H1 (cell line): ENCODE results near the gene GNG13. TPM values are rescaled to one million over a fixed set of nuclear protein-coding genes. Genes with fewer than 3 reads are reported as not detected.

Experiments
- CTCF ChIA-PET: fragments of 300-600 bp; sonication (Branson Sonifier 250); formaldehyde crosslinking; loops from one replicate; lab custom pipeline; 2021; ENCODE audit not compliant: partially characterized antibody; lab: Charles Lee
- POLR2A ChIA-PET: fragments of 300-600 bp; sonication (Branson Sonifier 250); formaldehyde crosslinking; loops from one replicate; lab custom pipeline; 2021; ENCODE audit warnings: inconsistent platforms; ENCODE audit not compliant: partially characterized antibody; lab: Charles Lee
- DNase-seq, 2 experiments: peaks; one replicate each; pipeline versions ENCODE4 v3.0.0 to v3.0.0-alpha.2; 2010 to 2022; ENCODE audit warnings: low spot score in 2 of 2, low read depth in 1 of 2, mixed read lengths in 1 of 2
- FAIRE-seq: peaks from 2 replicates; lab custom pipeline; 2011; peaks lifted over from hg19 to GRCh38; lab: Jason Lieb, UNC
- H2AFZ ChIP-seq: 2 replicates; pipeline ENCODE4 v1.8.1; 2012; ENCODE audit warnings: low read length, inconsistent platforms
- H2AK5ac ChIP-seq: 2 replicates; pipeline ENCODE4 v1.6.1; 2013; ENCODE audit warnings: low read depth, low read length
- H2BK120ac ChIP-seq: replicated peaks from 2 replicates; pipeline ENCODE3; 2013; ENCODE audit warnings: low read depth, low read length, inconsistent platforms
- H2BK12ac ChIP-seq: 2 replicates; pipeline ENCODE4 v1.6.1; 2013; ENCODE audit warnings: low read depth, low read length
- H2BK15ac ChIP-seq: 2 replicates; pipeline ENCODE4 v1.6.1; 2013; ENCODE audit warnings: low read length
- H2BK20ac ChIP-seq: 2 replicates; pipeline ENCODE4 v1.6.1; 2013; ENCODE audit warnings: low read length
- H2BK5ac ChIP-seq: 2 replicates; pipeline ENCODE4 v1.6.1; 2013; ENCODE audit warnings: low read depth, low read length
- H3K14ac ChIP-seq: 2 replicates; pipeline ENCODE4 v1.6.1; 2013; ENCODE audit warnings: inconsistent platforms; ENCODE audit not compliant: insufficient read length
- H3K18ac ChIP-seq: 2 replicates; pipeline ENCODE4 v1.6.1; 2013; ENCODE audit warnings: low read length; ENCODE audit errors: extremely low read depth
- H3K23ac ChIP-seq: 2 replicates; pipeline ENCODE4 v1.6.1; 2013; ENCODE audit warnings: inconsistent platforms; ENCODE audit not compliant: insufficient read length
- H3K23me2 ChIP-seq: 2 replicates; pipeline ENCODE4 v1.6.1; 2013; ENCODE audit warnings: low read depth, low read length
- H3K27ac ChIP-seq: 2 replicates; pipeline ENCODE4 v1.6.1; 2011; ENCODE audit warnings: low read depth, low read length, inconsistent platforms
- H3K27me3 ChIP-seq, 4 experiments: replicated peaks in 1 of 4; 1 replicate in 1 of 4; 2 replicates in 3 of 4; pipeline versions ENCODE4 v1.6.1 to v1.8.1; 2011 to 2013; ENCODE audit warnings: low read length in 3 of 4, mild to moderate bottlenecking in 3 of 4, inconsistent platforms in 2 of 4, mixed read lengths in 2 of 4, moderate library complexity in 1 of 4; ENCODE audit not compliant: control insufficient read depth in 3 of 4, insufficient read depth in 3 of 4; ENCODE audit errors: extremely low read depth in 1 of 4
- H3K36me3 ChIP-seq, 4 experiments: 2 replicates each; pipeline versions ENCODE4 v1.6.1 to v1.8.1; 2011 to 2013; ENCODE audit warnings: mild to moderate bottlenecking in 4 of 4, low read length in 3 of 4, moderate library complexity in 2 of 4, control low read depth in 1 of 4, inconsistent platforms in 1 of 4; ENCODE audit not compliant: insufficient read depth in 4 of 4, control insufficient read depth in 2 of 4
- H3K4ac ChIP-seq: replicated peaks from 2 replicates; pipeline ENCODE3; 2013; ENCODE audit warnings: low read length, low read depth, mixed read lengths, inconsistent platforms; ENCODE audit not compliant: insufficient read length
- H3K4me1 ChIP-seq, 4 experiments: replicated peaks in 1 of 4; 1 replicate in 1 of 4; 2 replicates in 3 of 4; pipeline versions ENCODE4 v1.6.1 to v1.8.1; 2011 to 2013; ENCODE audit warnings: low read length in 3 of 4, inconsistent platforms in 2 of 4, mixed read lengths in 1 of 4; ENCODE audit not compliant: insufficient read depth in 4 of 4, control insufficient read depth in 3 of 4
- H3K4me2 ChIP-seq, 2 experiments: 2 replicates each; pipeline versions ENCODE4 v1.6.1 to v1.8.1; 2011 to 2013; ENCODE audit warnings: low read depth in 2 of 2, low read length in 2 of 2, control low read depth in 1 of 2, inconsistent platforms in 1 of 2, mild to moderate bottlenecking in 1 of 2; ENCODE audit not compliant: insufficient read depth in 1 of 2
- H3K4me3 ChIP-seq, 4 experiments: fragments of 200-600, 300-600 bp in 1 of 4; sonication (generic), shearing (Covaris generic), sonication (Bioruptor Twin) in 1 of 4; 2 replicates each; pipeline versions ENCODE4 v1.5.1 to v1.8.1; 2011 to 2016; ENCODE audit warnings: low read length in 4 of 4, low read depth in 3 of 4, control low read depth in 2 of 4, inconsistent platforms in 2 of 4, mild to moderate bottlenecking in 2 of 4, mixed read lengths in 1 of 4, moderate library complexity in 1 of 4; ENCODE audit not compliant: insufficient read depth in 2 of 4; ENCODE audit errors: extremely low read depth in 1 of 4
- H3K56ac ChIP-seq: replicated peaks from 2 replicates; pipeline ENCODE3; 2013; ENCODE audit warnings: low read depth, mild to moderate bottlenecking, mixed read lengths, low read length, inconsistent platforms; ENCODE audit not compliant: insufficient read length
- H3K79me1 ChIP-seq: 2 replicates; pipeline ENCODE4 v1.6.1; 2013; ENCODE audit warnings: low read depth, low read length, control low read depth
- H3K79me2 ChIP-seq, 2 experiments: 2 replicates each; pipeline versions ENCODE4 v1.6.1 to v1.8.1; 2012 to 2013; ENCODE audit warnings: low read length in 2 of 2, mild to moderate bottlenecking in 2 of 2, inconsistent platforms in 1 of 2; ENCODE audit not compliant: insufficient read depth in 2 of 2, control insufficient read depth in 1 of 2
- H3K9ac ChIP-seq, 4 experiments: replicated peaks in 1 of 4; 1 replicate in 1 of 4; 2 replicates in 3 of 4; pipeline versions ENCODE4 v1.6.1 to v1.8.1; 2011 to 2013; ENCODE audit warnings: low read depth in 3 of 4, low read length in 3 of 4, control low read depth in 2 of 4, mild to moderate bottlenecking in 2 of 4, moderate library complexity in 2 of 4, inconsistent platforms in 1 of 4; ENCODE audit errors: extremely low read depth in 1 of 4
- H3K9me3 ChIP-seq, 2 experiments: 2 replicates each; pipeline versions ENCODE4 v1.6.1 to v1.8.1; 2012 to 2013; ENCODE audit warnings: mild to moderate bottlenecking in 2 of 2, moderate library complexity in 2 of 2, control low read depth in 1 of 2, inconsistent platforms in 1 of 2, low read depth in 1 of 2, low read length in 1 of 2, mixed read lengths in 1 of 2; ENCODE audit not compliant: insufficient read depth in 2 of 2
- H4K20me1 ChIP-seq, 2 experiments: replicated peaks in 1 of 2; 2 replicates each; pipeline versions ENCODE3 to v1.8.1; 2011 to 2013; ENCODE audit warnings: inconsistent platforms in 2 of 2, low read length in 2 of 2, mild to moderate bottlenecking in 1 of 2; ENCODE audit not compliant: insufficient read depth in 2 of 2, control insufficient read depth in 1 of 2
- H4K5ac ChIP-seq: 2 replicates; pipeline ENCODE4 v1.6.1; 2013; ENCODE audit warnings: low read length, low read depth, mixed read lengths, inconsistent platforms; ENCODE audit not compliant: insufficient read length
- H4K8ac ChIP-seq: 2 replicates; pipeline ENCODE4 v1.8.0; 2013; ENCODE audit warnings: mild to moderate bottlenecking, moderate library complexity, low read length, inconsistent platforms; ENCODE audit not compliant: insufficient read depth; ENCODE audit errors: extremely low read depth
- H4K91ac ChIP-seq: replicated peaks from 2 replicates; pipeline ENCODE3; 2013; ENCODE audit warnings: low read length, mixed read lengths, inconsistent platforms; ENCODE audit not compliant: insufficient read length
- CBX5 ChIP-seq: fragments of 300-800, 300-1000 bp; sonication (generic); IDR thresholded peaks from 2 replicates; pipeline ENCODE4 v1.7.1; 2016; ENCODE audit warnings: antibody characterized with exemption, low read length, low read depth
- CHD2 ChIP-seq: IDR thresholded peaks from 2 replicates; pipeline ENCODE4 v1.6.1; 2012; ENCODE audit warnings: low read length, improper control_type of control experiment
- EP300 ChIP-seq, 2 experiments: IDR thresholded peaks; 1 replicate in 1 of 2; 2 replicates in 1 of 2; pipeline ENCODE4 v1.6.1; 2011 to 2012; ENCODE audit warnings: low read depth in 2 of 2, low read length in 2 of 2, mild to moderate bottlenecking in 2 of 2, borderline replicate concordance in 1 of 2, inconsistent platforms in 1 of 2, moderate library complexity in 1 of 2
- FOSL1 ChIP-seq: IDR thresholded peaks from 2 replicates; pipeline ENCODE4 v1.6.1; 2011; ENCODE audit warnings: mild to moderate bottlenecking, low read depth, low read length, moderate library complexity; ENCODE audit not compliant: insufficient read depth
- KDM4A ChIP-seq: IDR thresholded peaks from one replicate; pipeline ENCODE4 v1.7.1; 2012; ENCODE audit warnings: low read depth, mild to moderate bottlenecking, moderate library complexity, low read length, inconsistent platforms; ENCODE audit not compliant: severe bottlenecking
- MAFK ChIP-seq: IDR thresholded peaks from 2 replicates; pipeline ENCODE4 v1.6.1; 2012; ENCODE audit warnings: low read depth, mild to moderate bottlenecking, improper control_type of control experiment, low read length
- RBBP5 ChIP-seq: IDR thresholded peaks from 2 replicates; pipeline ENCODE4 v1.7.1; 2012; ENCODE audit warnings: low read depth, mild to moderate bottlenecking, inconsistent platforms, low read length, moderate library complexity, borderline replicate concordance
- SP2 ChIP-seq: IDR thresholded peaks from 2 replicates; pipeline ENCODE4 v1.6.1; 2012; ENCODE audit warnings: mild to moderate bottlenecking, low read length, inconsistent platforms
- TAF1 ChIP-seq: IDR thresholded peaks from 2 replicates; pipeline ENCODE4 v1.6.1; 2011; ENCODE audit warnings: mild to moderate bottlenecking, low read depth, low read length
- WGBS, 2 experiments: shearing (Covaris generic) in 1 of 2; methylation state at CpG; one replicate each; pipeline versions ENCODE4 v1.1.6 to v1.1.7; 2013 to 2015; ENCODE audit warnings: low lambda C conversion rate in 2 of 2, mixed read lengths in 2 of 2, inconsistent platforms in 1 of 2, low coverage in 1 of 2, missing lambda C conversion rate in 1 of 2; ENCODE audit not compliant: insufficient replicate concordance in 2 of 2, insufficient coverage in 1 of 2, insufficient read length in 1 of 2; ENCODE audit errors: extremely low coverage in 1 of 2, missing lambda C conversion rate in 1 of 2; 5-methylcytosine and 5-hydroxymethylcytosine counted together
- polyA plus RNA-seq, 7 experiments: library from polyadenylated mRNA; depleted of rRNA in 3 of 7; stranded (reverse) in 5 of 7; unstranded in 2 of 7; fragments of >200 nt in 5 of 7; fragments of 200-250 nt in 2 of 7; gene quantifications; 1 replicate in 5 of 7; 2 replicates in 1 of 7; 4 replicates in 1 of 7; pipeline versions ENCODE4 v1.2.1 to v1.2.3, GENCODE V29; 2011 to 2013; ENCODE audit warnings: missing spikeins in 2 of 7, mixed read lengths in 2 of 7
- total RNA-seq: library from RNA; stranded (reverse); fragmentation: NEBNext Ultra II Directional; extraction: Animal tissue kit (Norgen Biotek cat#: 25700); gene quantifications from 2 replicates; pipeline ENCODE4 v1.2.1, GENCODE V29; 2021
- TF ChIP-seq, protein P1 (sequence below): IDR thresholded peaks from 2 replicates; pipeline ENCODE4 v1.6.1; 2011; ENCODE audit warnings: low read length, improper control_type of control experiment

Gene GNG13
- total and polyA plus RNA-seq, 2 of the 8 experiments (the other 6 are each of a cell fraction or from before 2014, with no cell fraction given): not detected

DNA sequence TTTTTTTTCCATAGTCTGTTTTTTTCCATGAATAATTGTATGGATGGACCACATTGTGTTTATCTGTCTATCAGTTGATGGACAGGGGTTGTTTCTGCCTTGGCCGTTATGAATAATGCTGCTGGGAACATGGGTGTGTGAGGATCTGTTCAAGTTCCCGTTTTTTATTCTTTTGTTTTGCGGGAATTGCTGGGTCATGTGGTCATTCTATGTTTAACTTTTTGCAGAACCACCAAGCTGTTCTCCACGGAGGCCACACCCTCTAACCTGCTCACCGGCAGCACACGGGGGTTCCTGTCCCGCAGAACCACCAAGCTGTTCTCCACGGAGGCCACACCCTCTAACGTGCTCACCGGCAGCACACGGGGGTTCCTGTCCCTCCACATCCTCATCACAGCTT, 45.9 kb downstream of the GNG13 start:
- no peak overlapping the region for H3K23ac ChIP-seq
- H3K79me1 ChIP-seq: no peaks in the 10 kb centered on the region
- DNase-seq: no peak
- H3K4me3 ChIP-seq: no peak overlapping the region
- no peak overlapping the region for H3K56ac ChIP-seq
- no peak overlapping the region for H3K27ac ChIP-seq
- no peaks in the 10 kb centered on the region for H3K79me2 ChIP-seq
- H3K18ac ChIP-seq: no peak overlapping the region
- no peak overlapping the region for H2AK5ac ChIP-seq
- H3K4ac ChIP-seq: no peak overlapping the region
- WGBS, 2 experiments: 86% methylated on average over 11 of the region's 11 CpGs; no CpG with 5 or more reads in 1 of the 2 experiments
- H3K9me3 ChIP-seq: 0 out of 4 replicates have a peak, but pooled peaks cover 0 to 3% of the 10 kb centered on the region in 2 experiments
- no peaks in the 10 kb centered on the region for H3K36me3 ChIP-seq
- H3K23me2 ChIP-seq: no peaks in the 10 kb centered on the region
- H2BK12ac ChIP-seq: no peak overlapping the region
- H2BK15ac ChIP-seq: no peak overlapping the region
- H4K5ac ChIP-seq: no peak overlapping the region
- H4K8ac ChIP-seq: no peak overlapping the region
- H4K91ac ChIP-seq: no peak overlapping the region
- no peaks in the 10 kb centered on the region for H3K27me3 ChIP-seq
- no peak overlapping the region for H3K4me2 ChIP-seq
- no peaks in the 10 kb centered on the region for H4K20me1 ChIP-seq
- H2BK5ac ChIP-seq: no peak overlapping the region
- CTCF ChIA-PET: interaction anchor here (0.6 to 9.2 kb wide), 6 partner anchors 10 to 42 kb away, joined by 3 to 88 read pairs (median 8); partner anchors contain the start of gene CIAO3
- no peak overlapping the region for H3K9ac ChIP-seq
- peaks cover 3 to 12% (median 5%) of the 10 kb centered on the region in 4 experiments; a peak in 5 of 7 replicates for H3K4me1 ChIP-seq
- no peak overlapping the region for H2BK20ac ChIP-seq
- H2AFZ ChIP-seq: no peak overlapping the region
- TF ChIP-seq RBBP5 (no peak), CHD2 (no peak), MAFK (no peak), KDM4A (no peak), SP2 (no peak), FOSL1 (no peak), EP300 (IDR thresholded peaks at IDR 0.05; ENCODE audit: borderline replicate concordance in 1 of 2, low read depth in 2 of 2, low read length in 2 of 2) (no peak), TAF1 (no peak), CBX5 (no peak)
- TF ChIP-seq, protein P1, sequence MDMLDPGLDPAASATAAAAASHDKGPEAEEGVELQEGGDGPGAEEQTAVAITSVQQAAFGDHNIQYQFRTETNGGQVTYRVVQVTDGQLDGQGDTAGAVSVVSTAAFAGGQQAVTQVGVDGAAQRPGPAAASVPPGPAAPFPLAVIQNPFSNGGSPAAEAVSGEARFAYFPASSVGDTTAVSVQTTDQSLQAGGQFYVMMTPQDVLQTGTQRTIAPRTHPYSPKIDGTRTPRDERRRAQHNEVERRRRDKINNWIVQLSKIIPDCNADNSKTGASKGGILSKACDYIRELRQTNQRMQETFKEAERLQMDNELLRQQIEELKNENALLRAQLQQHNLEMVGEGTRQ: no peak
- POLR2A ChIA-PET: interaction anchor here (0.9 to 1.7 kb wide), 2 partner anchors 10 to 39 kb away, joined by 4 to 6 read pairs; no protein-coding TSS in a partner anchor
- no peak overlapping the region for H3K14ac ChIP-seq
- H2BK120ac ChIP-seq: no peak overlapping the region
- FAIRE-seq: no peak
